GM18867 (cell line): ENCODE results near the gene SUGT1.
"Not testable (repeated sequence)": the region's sequence is repeated elsewhere in the genome, so short reads cannot be mapped to it uniquely, and the experiment has no call there.

ENCODE experiments used
- ATAC-seq: cut with Tn5 transposase; IDR thresholded peaks from one replicate; pipeline ENCODE4 v1.9.1; 2021; ENCODE audit warnings: mild to moderate bottlenecking, moderate library complexity; ENCODE audit not compliant: unreplicated experiment

Gene SUGT1

GRCh38 chr13:52652196-52652979 is at the start of gene SUGT1:
TSS of gene SUGT1 (plus strand) at chr13:52652836. CDS start at chr13:52652921, 85 bp downstream.
- peak; percentile 96 for ATAC-seq

GRCh38 chr13:52603316-52603715 is 49.3 kb upstream of the SUGT1 start:
- ATAC-seq = not testable (repeated sequence)

DNA sequence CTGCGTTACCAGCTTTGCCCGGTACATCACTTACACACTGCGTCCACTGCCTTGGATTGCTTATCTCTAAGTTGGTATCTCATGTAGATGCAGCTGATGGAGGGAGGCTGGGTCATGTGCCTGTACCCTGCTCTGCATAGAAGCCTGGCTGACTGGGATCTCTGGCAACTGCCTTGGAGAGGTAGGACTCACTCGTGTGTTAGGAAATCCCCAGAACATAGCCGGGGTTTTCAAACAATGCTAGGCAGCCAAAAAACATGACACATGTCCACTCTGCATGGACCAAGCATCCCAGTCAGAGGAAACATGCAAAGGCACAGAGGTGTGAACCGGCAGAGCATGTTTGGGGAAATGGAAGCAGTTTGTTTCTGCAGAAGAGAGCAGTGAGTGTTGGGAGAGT is 46.5 kb upstream of the SUGT1 start:
- not testable (repeated sequence) for ATAC-seq

DNA sequence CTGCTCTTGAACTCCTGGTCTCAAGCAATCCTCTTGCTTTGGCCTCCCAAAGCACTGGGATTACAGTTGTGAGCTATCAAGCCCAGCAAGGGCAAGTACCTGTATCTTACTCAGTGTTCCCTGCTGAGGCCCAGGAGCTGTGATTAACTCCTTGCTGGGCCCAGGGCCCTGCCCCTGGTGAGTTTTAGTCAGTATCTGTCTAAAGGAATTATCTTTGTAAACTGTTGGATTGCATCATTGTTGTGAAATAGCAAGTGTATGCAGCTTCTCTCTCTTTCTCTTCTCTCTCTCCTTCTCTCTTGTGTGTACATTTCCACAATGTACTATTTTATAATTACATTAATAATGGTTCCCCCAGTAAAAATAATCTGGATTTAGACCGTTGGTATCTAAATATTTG is 45.8 kb upstream of the SUGT1 start:
- not testable (repeated sequence) for ATAC-seq

DNA sequence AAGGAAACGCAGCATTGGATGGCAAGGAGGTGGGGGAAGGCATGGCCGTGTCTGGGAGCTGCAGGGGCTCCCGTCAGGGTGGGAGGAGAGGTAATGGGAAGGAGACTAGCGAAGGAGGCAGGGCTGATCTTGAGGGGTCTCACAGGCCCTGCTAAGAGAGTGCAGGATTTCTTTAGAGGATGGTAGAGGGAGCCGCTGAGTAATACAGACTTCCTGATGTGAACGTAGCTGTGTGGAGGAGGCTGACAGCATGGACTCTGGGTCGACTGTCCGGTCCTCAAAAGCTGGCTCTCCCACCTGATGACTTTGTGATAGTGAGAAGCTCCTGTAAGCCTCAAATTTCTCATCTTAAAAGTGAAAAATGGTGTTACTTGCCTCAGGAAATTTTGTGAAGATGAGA is 44.5 kb upstream of the SUGT1 start:
- ATAC-seq = not testable (repeated sequence)

DNA sequence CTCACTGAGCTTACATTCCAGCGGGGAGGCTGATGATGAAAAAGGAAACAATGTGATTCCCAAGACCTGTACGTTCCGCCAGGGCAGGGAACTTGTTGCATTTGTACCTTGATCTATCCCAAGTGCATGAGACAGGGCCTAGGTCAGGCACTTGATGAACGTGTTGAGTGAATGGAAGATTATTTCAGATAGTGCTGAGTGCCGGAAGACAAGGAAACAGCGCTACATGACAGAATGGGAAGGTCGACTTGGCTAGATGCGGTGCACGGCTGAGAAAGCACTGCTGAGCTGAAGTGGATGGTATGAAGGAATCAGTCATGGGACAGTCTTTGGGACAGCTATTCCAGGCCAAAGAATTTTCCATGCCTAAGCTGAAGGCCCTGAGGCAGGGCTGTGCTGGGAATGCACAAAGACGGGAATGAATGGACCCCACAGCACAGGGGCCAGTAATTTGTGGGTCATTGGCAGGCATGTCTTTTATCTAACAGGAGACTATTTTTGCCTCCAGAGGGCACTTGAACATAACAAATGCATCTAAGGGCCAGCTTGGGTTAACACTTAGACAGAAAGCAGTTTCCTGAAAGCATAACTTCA is 43.5 kb upstream of the SUGT1 start:
- peak; percentile 86 for ATAC-seq

DNA sequence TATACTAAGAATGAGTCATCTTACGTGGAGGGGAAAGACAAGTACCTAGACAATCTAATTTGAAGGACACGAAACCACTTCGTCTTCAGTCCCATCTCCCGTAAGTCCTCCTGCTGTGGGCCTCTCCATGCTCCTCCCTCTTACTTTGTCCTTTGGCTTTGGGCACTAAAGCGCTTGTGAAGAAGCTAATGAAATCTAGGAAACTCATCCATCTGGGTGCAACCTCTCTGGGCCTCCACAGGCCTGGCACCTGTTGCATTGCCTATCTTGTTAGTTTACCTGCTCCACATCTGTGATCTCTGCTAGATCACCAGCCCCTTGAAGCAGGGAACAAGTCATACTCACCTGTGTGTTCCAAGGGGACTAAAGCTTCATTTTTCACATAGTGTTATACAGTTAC is 42.5 kb upstream of the SUGT1 start:
- ATAC-seq = not testable (repeated sequence)

GRCh38 chr13:52615134-52615801 is 37.4 kb upstream of the SUGT1 start:
- no peak for ATAC-seq

DNA sequence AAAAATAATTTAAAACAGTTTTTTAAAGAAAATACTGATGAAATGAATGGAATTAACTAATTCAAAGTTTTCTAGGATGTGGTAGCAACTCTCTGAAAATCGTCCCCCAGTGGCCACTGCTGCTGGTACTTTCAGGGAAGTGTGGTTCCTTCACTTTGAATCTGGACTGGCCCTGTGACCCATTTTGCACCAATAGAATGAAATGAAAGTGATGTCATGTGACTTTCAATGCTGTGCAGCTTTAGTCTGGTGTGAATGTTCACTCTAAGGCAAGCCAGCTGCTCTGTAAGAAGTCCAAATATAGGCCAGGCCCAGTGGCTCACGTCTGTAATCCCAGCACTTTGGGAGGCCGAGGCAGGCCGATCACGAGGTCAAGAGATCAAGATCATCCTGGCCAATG is 36.8 kb upstream of the SUGT1 start:
- ATAC-seq = peak; percentile 34

DNA sequence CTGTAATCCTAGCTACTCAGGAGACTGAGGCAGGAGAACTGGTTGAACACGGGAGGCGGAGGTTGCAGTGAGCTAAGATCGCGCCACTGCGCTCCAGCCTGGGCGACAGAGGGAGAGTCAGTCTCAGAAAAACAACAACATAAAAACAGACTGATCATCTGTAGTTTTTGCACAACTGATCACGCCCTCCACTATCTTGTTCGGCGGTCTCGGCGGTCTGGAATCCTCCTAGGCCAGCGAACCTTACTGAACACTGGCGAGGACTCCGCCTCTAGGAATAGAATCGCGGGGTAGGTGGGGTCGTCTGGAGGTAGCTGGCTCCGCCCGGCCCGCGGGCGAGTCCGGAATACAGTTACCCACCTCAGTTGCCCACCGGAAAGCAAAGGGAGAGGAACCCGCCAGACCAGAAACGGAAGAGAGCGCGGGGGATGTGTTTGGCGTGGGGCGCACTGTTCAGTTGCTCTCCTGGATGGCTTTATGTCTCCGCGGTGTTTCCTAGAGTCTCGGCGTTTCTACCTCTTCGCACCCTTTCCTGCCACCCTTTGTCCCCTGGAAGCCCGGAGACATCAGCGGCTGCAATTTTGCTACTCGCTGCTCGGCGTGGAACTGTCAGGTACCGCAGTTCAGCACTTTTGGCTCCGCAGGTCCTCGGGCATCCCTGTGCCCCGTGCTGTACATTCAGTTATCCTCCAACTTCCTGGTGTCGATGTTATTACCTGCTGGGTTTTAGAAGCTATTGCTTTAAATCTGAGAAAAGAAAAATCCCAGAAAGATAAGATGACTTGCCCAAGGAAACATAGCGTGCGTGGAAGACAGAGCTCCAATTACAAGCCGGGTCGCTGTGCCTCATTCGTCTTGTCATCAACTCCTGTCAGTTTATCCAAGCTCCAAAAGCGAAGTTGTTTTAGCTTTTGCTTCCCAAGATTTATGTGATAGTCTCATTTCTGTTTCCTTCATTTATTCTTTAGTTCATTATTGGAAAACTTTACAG is 35.3 kb upstream of the SUGT1 start:
- peak; percentile 94 for ATAC-seq

DNA sequence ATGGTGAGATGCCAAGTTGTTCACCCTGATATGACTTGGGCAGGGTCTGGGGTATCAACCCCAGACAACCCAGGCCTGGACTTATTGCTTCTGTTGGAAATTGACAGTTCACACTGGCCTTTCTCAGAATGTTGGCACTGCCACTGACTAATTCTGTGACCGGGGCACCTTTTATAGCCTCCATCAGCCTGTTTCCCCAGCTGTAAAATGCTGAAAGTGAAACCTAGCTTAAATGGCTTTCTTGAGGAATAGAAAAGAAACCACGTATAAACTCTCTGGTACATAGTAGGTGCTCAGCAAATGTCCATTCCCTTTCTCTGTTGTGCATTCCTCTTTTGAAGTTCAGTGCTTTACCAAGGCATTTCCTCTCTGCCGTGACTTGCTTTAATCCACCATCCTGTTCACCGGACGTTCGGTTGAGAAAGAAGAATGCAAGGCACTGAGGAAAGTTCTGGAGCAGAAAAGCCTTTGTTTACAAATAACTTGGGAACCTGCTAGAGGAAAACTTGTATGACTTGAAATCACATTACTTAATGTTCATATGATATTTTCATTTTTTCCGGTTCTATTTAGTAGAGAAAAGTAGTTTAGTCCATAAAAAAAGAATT is 21.4 kb upstream of the SUGT1 start:
- peak; percentile 84 for ATAC-seq

GRCh38 chr13:52638666-52639328 is 13.8 kb upstream of the SUGT1 start:
- no peak for ATAC-seq

GRCh38 chr13:52642131-52642530 is 10.5 kb upstream of the SUGT1 start, which contains the start of gene HNRNPA1L2:
TSS of gene HNRNPA1L2 (plus strand) at chr13:52642431. CDS start at chr13:52642493, 62 bp downstream.
- ATAC-seq = no peak

- ATAC-seq = no peak
These were observed 8.5 kb upstream of the SUGT1 start for GRCh38 chr13:52644108-52644507.

DNA sequence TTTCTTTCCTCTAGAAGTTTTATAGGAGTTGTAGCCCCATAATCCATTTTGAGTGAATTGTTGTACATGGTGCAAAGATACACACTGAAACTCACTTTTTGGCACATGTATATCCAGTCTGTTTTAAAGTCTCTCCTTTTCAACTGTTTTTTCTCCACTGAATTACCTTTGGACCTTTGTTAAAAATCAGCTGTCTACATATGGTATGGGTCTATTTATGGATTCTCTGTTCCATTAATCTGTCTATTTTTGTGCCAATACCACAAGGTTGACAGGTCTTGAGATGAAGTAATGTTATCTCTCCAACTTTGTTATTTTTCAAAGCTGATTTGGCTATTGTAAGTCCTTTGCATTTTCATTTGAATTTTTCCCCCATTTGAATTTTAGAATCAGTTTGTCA is 5.7 kb upstream of the SUGT1 start:
- no peak for ATAC-seq

DNA sequence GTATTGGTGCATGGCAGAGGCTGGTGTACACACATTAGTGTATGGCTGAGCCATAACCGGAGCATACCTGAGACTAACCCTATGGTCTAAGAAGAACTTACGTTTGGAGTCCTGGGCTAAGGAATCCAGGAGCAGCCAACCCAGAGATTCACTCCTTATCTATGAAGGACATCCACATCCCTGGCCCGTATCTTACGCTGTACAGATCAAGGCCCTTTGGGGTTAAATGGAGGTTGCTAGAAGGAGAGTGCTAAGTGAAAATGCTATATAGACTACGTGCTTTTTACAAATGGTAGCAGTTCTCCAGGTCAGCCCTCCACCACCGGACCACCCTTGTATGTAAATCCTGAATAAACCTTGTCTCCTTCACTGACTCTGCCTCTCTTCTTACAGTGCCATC is 1.9 kb upstream of the SUGT1 start:
- ATAC-seq = no peak

- no peak for ATAC-seq
These were observed 790 bp upstream of the SUGT1 start for GRCh38 chr13:52651897-52652195.

DNA sequence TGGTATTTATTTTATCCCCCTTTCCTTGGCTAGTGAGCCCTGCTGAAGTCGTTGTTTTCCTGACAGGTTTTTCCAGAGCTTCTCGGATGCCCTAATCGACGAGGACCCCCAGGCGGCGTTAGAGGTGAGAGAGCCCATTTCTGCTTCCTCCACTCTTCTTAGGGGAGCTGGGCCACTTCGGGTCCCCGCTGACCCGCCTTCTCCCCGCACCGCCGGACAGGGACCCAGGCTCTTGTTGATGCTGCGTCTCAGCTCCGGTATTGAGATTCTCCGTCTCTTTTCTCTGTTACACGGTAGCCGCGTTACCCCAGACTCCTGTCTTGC is 306 bp downstream of the SUGT1 start:
- peak; percentile 37 for ATAC-seq

DNA sequence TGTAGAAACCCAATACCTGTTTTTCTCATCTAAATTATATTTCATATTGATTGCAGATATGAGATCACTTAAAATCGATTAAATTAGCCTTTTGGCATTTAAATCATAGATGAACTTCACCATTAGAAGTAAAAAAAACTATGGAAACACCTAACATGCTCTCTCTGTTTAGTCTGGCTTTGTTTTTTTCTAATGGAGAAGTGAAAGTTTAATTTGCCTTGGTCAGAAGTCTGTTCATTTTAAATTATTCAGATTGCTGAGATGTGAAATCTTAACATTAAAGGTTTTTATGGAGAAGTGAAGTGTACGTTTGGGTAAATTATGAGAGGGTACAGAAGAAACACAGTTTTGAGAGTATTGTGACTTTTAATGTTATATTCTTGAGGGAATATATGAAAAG is 6.7 kb downstream of the SUGT1 start:
- ATAC-seq = no peak

- ATAC-seq = no peak
These were observed 11.6 kb downstream of the SUGT1 start for GRCh38 chr13:52664272-52664671.
